HG03175 (cell line): Measurements from ENCODE around the gene ZNF81.
"Not testable (repeated sequence)": the region's sequence is repeated elsewhere in the genome, so short reads cannot be mapped to it uniquely, and the experiment has no call there.

Experiments
- ATAC-seq: cut with Tn5 transposase; IDR thresholded peaks from one replicate; pipeline ENCODE4 v1.9.1; 2021; ENCODE audit warnings: mild to moderate bottlenecking, moderate library complexity; ENCODE audit not compliant: unreplicated experiment

The ZNF81 gene

DNA sequence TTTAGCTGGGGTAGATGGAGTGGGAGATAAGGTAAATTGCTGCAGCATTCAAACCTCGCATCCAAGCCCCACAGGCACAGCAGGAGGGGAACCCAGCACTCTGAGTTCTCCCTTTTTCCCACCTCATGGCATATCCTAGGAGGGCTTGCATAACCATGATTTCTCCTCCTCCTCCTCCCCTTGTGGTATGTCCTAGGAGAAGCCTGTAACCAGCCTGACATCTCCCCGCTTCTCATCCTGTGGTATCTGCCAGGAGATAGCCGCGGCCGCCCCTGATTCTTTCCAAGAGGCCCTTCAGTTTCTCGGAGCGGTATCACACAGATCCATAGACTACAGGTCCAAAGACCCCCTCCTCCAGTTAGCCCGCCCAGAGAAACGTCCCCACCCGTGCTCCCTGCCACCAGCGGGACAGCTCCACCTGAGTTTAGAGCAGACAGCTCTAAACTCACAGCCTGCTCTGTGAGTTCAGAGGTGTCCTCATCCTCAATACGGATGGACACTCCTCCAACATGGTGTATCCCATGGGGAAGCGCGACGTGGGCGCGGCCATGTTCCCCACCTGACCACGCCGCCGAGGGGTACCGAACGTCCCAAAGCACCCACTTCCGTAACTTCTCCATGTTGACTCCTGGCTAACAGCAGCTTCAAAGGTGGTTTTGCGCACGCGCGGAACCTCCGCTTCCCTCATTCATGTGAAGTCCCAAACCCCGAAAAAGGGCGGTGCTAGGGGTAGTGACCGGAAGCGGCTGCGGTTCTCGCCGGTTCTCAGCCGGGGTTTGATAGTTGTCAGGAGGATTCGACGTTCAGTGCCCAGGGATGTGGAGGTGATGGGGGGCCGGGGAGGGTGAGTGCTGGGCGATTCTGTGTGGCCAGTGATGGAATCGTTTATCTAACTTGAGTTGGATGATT is at the start of gene ZNF81:
ZNF81 (plus strand) TSS at position 739 of the 909 bp plus-strand sequence. CDS start 9,366 bp downstream, outside the sequence.
- peak; percentile 96 for ATAC-seq

- no peak for ATAC-seq
Measured at GRCh38 chrX:47796433-47796906, 40.2 kb upstream of the ZNF81 start.

DNA sequence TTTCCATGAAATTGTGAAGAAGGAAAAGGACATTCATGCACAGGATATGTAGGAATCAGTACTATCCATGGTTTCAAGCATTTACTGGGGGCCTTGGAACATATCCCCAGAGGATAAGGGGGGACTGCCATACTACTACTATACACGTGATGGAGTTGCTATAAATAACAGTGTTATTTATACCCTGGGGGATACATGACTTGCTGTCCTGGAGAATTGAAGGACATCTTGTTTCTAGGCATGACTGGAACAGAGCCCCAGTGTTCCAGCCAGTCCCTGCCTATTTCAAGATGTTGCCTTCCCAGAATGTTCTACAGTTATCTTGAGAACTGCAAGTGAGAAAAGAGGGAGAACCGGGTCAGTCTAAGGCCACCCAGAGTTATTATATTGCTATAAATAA is 39.6 kb upstream of the ZNF81 start:
- ATAC-seq, result no peak

DNA sequence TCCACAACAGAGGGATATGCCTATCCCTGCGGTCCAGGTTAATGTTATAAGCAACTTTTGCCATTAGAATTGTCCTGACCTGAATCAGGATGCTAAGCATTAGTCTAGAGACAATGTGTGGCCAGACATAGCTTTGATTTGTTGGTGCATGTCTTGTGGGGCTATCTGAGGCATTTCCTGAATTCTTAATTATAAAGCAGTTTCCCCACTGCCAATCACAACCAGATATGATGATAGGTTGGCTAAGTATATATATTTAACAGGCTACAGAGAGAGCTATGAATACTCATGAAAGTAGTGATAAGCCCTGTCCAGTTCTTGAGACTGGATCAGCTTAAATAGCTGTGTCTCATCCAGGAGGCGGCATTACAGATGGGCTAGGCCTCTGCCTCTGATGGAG is 37.8 kb upstream of the ZNF81 start:
- no peak for ATAC-seq

DNA sequence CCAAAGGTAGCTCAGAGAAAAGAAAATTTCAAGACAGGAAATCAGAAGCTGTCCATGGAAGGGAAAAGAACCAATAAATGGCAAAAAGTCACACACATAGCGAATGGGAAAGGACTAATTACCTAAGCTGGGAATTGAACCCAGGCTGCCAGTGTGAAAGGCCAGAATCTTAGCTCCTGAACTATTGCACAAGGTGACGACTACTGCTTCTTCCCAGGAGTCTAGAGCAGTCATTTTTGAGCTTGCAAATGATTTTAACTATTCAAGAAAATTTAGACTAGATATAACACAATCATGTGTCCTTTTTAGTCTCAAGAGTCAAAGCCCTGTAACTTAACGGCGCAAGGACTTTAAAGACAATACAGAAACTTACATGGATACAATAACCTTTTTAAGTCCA is 34.1 kb upstream of the ZNF81 start:
- no peak for ATAC-seq

DNA sequence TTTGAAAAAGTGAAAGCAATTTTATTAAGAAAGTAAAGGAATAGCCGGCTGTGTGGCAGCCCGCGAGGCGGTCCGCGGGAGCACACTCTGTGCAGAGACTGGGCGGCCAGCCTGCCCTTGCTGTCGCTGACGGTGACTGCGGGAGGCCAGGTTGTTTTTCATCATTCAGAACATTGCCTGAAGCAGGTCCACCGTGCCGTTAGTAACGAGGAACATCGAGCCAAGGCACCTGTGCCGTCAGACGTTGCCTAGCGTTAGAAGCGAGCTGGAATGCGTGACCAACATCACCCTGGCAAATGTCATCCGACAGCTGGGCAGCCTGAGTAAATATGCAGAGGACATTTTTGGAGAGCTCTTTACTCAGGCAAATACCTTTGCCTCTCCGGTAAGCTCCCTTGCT is 33.6 kb upstream of the ZNF81 start:
- ATAC-seq, result not testable (repeated sequence)

- no peak for ATAC-seq
Measured at GRCh38 chrX:47804315-47804714, 32.4 kb upstream of the ZNF81 start.

- not testable (repeated sequence) for ATAC-seq
Measured at GRCh38 chrX:47805844-47806243, 30.9 kb upstream of the ZNF81 start.

DNA sequence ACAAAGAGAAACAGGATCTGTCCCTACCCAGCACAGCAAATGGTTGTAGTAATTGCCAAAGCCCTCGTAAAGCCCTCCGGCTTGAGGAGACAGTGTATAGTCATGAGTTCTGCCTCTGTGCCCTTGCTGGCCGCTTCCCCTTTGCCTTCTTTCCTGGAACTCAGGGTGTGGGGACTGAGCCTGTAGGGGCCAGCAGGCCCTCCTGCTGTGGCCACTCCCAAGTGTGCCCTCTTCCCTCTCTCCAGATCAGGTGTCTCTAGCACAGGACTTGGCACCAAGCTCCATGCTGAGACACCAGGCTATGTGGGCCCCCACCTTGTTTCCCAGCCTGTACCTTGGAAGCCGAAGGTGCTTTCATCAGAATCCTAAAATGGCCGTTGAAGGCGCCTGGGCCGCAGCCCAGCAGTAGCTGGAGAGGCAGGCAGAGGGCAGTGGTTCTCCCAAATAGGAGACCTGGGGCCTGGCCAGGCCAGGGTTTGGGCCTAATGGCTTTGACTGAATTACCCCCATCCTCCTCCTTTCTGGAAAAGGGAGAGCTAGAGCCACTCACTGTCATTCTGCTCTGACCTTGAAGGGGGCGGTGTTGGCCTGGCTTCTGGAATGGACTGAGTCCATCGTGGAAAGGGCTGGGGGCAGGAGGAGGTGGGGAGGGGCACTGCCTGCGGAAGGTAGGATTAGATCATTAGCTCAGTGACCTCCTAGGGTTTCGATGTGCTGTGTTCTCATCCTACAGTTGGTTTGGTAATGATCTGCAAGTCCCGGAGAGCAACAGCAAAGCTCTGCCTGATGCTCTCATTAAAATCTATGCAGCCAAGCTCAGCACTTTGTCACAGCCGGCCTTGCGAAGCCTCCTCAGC is 30.1 kb upstream of the ZNF81 start:
- not testable (repeated sequence) for ATAC-seq

GRCh38 chrX:47807272-47807538 is 29.5 kb upstream of the ZNF81 start:
- not testable (repeated sequence) for ATAC-seq

DNA sequence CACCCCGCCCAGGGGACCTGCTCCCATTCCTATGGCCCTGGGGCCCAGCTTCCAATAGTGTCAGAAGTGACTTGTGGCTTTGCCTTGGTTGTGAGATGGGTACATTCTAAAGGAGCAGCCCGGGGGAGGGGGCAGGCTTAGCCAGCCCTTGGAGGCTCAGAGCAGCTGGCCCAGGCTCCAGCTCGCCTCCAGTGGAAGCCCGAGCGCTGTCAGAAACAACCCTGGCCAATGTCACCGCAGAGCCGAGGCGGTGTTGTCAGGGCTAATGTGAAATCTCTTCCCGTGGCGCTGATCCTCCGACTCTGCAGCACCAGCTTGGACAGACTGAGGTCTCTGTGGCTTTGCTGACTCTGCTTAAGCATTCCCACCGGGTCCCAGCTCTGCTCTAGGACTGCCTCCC is 29.2 kb upstream of the ZNF81 start:
- no peak for ATAC-seq

DNA sequence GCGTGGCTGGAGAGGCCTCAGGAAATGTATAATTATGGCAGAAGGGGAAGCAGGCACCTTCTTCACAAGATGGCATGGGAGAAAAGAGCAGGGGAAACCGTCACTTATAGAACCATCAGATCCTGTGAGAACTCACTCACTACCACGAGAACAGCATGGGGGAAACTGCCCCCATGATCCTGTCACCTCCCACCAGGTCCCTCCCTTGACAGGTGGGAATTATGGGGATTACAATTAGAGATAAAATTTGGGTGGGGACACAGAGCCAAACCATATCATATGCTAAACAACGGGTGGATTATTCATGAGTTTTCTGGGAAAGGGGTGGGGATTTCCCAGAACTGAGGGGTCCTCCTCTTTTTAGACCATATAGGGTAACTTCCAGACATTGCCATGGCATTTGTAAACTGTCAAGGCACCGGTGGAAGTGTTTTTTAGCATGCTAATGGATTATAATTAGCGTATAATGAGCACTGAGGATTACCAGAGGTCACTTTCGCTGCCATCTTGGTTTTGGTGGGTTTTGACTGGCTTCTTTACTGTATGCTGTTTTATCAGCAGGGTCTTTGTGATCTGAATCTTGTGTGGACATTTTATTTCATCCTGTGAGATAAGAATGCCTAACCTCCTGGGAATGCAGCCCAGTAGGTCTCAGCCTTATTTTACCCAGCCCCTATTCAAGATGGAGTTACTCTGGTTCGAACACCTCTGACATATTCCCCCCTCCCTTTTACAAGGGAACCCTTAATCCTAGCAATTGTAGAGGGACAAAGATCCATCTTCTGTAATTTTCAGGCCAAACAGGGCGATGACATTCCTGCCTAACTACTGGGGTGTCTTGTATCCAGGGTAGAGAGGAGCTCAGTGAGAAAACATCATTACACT is 27.6 kb upstream of the ZNF81 start:
- no peak for ATAC-seq

DNA sequence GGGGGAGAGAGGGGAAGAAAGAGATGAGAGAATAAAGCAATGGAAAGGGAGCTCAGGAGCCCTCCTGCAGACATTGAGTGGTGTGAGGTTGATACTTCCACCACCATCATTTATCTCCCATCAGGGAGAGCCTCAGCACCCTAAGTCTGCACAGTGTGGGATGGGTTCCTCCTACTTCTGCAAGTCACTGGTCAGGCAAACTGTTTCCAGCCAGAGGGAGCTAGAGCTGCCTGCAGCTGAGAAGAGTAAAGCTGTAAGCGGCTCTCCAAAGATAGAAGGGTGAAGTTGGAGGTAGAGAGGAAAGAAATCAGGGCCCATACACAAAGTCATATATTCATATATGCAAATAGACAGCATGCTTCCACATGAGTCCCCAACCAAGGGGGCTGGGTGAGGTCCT is 21.9 kb upstream of the ZNF81 start:
- no peak for ATAC-seq

DNA sequence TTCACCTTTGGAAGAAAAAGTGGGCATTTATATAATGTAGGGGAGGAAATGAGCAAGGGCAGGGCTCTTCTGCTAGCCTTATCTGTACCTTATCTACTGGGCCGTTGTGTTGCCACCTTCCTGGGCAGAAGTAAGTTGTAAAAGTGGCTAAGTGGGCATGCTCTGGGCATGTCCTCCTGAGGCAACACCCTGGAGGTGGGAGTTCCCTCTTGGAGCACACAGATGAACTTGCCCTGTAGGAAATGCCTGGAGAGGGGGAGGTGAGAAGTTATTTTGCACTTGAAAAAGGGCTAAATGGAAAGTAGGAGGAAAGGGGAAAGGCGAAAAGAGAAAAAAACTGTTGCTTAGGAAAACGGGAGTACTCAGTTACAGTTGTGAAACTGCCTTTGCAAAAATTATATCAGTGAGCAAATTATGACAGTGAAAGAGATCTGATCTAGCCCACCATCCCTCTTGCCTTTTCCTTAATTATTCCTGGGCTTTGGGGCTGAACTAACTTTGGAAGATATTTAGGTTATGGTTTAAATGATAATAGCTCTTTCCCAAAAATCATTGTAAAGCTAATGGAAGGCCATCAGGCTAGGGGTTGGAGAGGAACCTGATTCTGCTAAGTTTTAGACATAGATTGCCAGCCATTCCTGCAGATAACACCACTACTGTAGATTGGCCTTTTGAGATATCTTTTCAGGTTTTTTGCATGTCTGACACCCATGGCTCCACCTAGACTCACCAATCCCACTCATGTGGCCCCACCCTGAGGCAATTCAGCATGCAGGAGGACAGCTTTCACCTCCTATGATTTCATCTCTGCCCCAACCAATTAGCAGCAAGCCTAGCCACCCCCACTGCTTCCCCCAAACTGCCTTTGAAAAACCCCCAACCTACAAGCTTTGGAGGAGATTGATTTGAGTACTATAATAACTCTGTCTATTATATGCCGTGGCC is 20.5 kb upstream of the ZNF81 start:
- ATAC-seq, result no peak

GRCh38 chrX:47817421-47817820 is 19.3 kb upstream of the ZNF81 start:
- ATAC-seq, result no peak

- ATAC-seq, result no peak
Measured at GRCh38 chrX:47817897-47818296, 18.8 kb upstream of the ZNF81 start.

- no peak for ATAC-seq
Measured at GRCh38 chrX:47828984-47829383, 7.7 kb upstream of the ZNF81 start.

DNA sequence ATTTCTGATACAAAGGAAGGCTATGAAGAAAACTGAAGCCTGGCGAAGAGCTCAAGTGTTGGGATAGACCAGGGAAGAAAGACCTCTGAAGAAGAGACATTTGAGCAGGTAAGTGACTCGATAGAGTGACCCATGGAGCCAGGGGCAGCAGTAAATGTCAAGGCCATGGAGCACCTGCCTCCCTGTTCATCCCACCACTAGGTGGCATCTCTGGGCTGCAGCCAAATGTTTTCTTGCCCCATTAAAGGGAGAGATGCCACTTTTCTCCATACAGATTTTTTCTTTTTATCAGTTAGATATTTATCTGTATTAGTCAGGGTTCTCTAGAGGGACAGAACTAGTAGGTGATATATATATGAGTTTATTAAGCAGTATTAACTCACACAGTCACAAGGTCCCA is 4.9 kb upstream of the ZNF81 start:
- no peak for ATAC-seq

DNA sequence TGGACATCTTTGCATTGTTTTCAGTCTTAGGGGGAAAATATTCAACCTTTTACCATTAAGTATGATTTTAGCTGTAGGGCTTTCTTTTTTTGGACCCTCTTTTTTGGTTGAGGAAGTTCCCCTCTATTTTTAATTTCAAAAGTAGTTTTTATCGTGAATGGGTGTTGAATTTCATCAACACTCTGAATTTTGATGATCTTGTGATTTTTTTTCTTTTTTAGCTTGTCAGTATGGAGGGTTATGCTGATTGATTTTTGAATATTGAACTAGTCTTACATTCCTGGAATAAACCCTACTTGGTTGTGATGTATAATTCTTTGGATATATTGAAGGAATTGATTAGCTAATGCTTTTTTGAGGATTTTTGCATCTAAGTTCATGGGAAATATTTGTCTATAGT is 1.7 kb downstream of the ZNF81 start:
- no peak for ATAC-seq

DNA sequence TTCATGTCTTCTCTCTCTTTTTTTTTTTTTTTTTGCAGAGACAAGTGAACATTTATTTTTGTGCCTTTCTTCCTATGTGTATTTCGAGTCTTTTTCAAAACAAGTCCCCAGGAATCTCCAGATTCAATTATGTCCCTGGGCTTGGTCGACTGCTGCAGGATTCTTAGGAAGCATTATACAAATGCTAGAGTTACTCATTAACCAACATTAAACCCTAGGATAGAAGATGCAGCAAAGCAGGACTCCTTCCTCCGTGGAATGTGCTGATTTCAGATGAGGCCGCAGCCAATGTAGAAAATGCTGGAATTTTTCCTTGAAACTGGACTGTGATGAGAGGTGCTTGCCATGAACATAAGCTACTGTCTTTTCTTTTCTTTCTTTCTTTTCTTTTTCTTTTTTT is 3.4 kb downstream of the ZNF81 start:
- no peak for ATAC-seq
